Activated CD4-positive, alpha-beta memory T cell treated with anti-CD3 and anti-CD28 coated beads for 36 hours (primary cell): ENCODE results near the gene EPS15. TPM values are rescaled to one million over a fixed set of nuclear protein-coding genes. Genes with fewer than 3 reads are reported as not detected.
"Not testable (repeated sequence)": the region's sequence is repeated elsewhere in the genome, so short reads cannot be mapped to it uniquely, and the experiment has no call there.

Experiments used
- CTCF ChIA-PET: fragments of 350-600 bp; sonication (Branson Sonifier 250); formaldehyde crosslinking; loops from one replicate; lab custom pipeline; 2021; ENCODE audit warnings: antibody characterized with exemption, inconsistent platforms; lab: Charles Lee
- POLR2A ChIA-PET: fragments of 350-600 bp; sonication (Branson Sonifier 250); formaldehyde crosslinking; loops from one replicate; lab custom pipeline; 2021; ENCODE audit warnings: antibody characterized with exemption; lab: Charles Lee
- DNase-seq: peaks from one replicate; pipeline ENCODE4 v3.0.0-alpha.2; 2020
- H3K27ac Mint-ChIP-seq: one replicate; pipeline ENCODE4 v1.8.0; 2021; ENCODE audit warnings: mixed read lengths
- H3K27me3 Mint-ChIP-seq: one replicate; pipeline ENCODE4 v1.8.0; 2021; ENCODE audit warnings: mixed read lengths
- H3K36me3 Mint-ChIP-seq: one replicate; pipeline ENCODE4 v1.8.0; 2021; ENCODE audit warnings: mixed read lengths
- H3K4me1 Mint-ChIP-seq: one replicate; pipeline ENCODE4 v1.8.0; 2021; ENCODE audit warnings: low read depth, mixed read lengths
- H3K4me3 Mint-ChIP-seq: one replicate; pipeline ENCODE4 v1.8.0; 2021; ENCODE audit warnings: mild to moderate bottlenecking, mixed read lengths
- H3K9me3 Mint-ChIP-seq: one replicate; pipeline ENCODE4 v1.8.0; 2021; ENCODE audit warnings: mixed read lengths
- intact Hi-C: fragments of 100-400 bp; cut with micrococcal nuclease; formaldehyde crosslinking; loops from one replicate; pipeline ENCODE4 v1.15.1; 2023
- total RNA-seq, 2 experiments: library from RNA; stranded (reverse); gene quantifications; one replicate each; pipeline ENCODE4 v1.2.3, GENCODE V29; 2021

EPS15 gene
- total RNA-seq, 2 experiments from 2014 or later = 69.5 to 69.6 TPM

DNA sequence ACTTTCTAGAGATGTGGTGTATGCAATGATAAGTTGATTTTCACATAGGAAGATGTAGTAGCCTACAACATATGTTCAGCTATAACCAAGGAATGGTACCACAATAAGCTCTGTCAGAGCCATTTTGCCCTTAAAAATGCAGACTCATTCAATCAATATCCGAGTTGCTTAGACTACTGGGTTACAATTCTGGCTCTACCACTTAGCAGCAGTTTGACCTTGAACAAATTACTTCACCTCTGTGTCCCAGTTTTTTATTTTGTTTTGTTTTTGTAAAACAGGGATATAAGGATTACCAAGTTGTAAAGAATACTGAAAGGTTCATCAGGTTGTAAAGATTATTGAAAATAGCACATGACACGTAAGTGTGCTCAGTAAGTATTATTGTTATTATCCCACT, 9.3 kb downstream of the EPS15 start:
- CTCF ChIA-PET = interaction anchor here (1.5 kb wide), 1 partner anchor 9 kb away, joined by 3 read pairs; the partner anchor contains the start of gene EPS15
- intact Hi-C loops = no loop called here
- Mint-ChIP-seq H3K9me3 (no peaks in the 10 kb centered on the region), H3K36me3 (no peaks in the 10 kb centered on the region), H3K4me3 (no peak overlapping the region), H3K4me1 (peaks cover 66% of the 10 kb centered on the region), H3K27ac (no peak overlapping the region), H3K27me3 (no peaks in the 10 kb centered on the region)
- no peak for DNase-seq
- POLR2A ChIA-PET = interaction anchor here (1.2 to 1.8 kb wide), 2 partner anchors 9 to 19 kb away, joined by 3 to 5 read pairs; partner anchors contain the start of gene EPS15

GRCh38 chr1:51506537-51506936, 12.5 kb downstream of the EPS15 start:
- peaks cover 61% of the 10 kb centered on the region for H3K4me1 Mint-ChIP-seq
- peak overlapping the region; percentile 53 for H3K27ac Mint-ChIP-seq
- peak; percentile 35 for DNase-seq
- H3K27me3 Mint-ChIP-seq = no peaks in the 10 kb centered on the region
- H3K4me3 Mint-ChIP-seq = no peak overlapping the region
- no peaks in the 10 kb centered on the region for H3K9me3 Mint-ChIP-seq
- POLR2A ChIA-PET = interaction anchor here (1.3 to 3.6 kb wide), 2 partner anchors 10 to 12 kb away, joined by 3 to 25 read pairs; partner anchors contain the start of gene EPS15
- intact Hi-C loops = no loop called here
- H3K36me3 Mint-ChIP-seq = peaks cover 11% of the 10 kb centered on the region
- CTCF ChIA-PET = interaction anchor here (0.6 to 1.1 kb wide), 4 partner anchors 13 to 263 kb away, joined by 3 to 4 read pairs (median 3); partner anchors contain the start of gene EPS15

GRCh38 chr1:51504806-51505525, 14.1 kb downstream of the EPS15 start:
- Mint-ChIP-seq H3K4me3 (peak overlapping the region; percentile 2), H3K27ac (peak overlapping the region; percentile 30), H3K36me3 (peaks cover 15% of the 10 kb centered on the region), H3K27me3 (no peaks in the 10 kb centered on the region), H3K4me1 (peaks cover 70% of the 10 kb centered on the region), H3K9me3 (no peaks in the 10 kb centered on the region)
- ChIA-PET POLR2A (interaction anchor here (0.6 to 3.6 kb wide), 3 partner anchors 10 to 60 kb away, joined by 5 to 25 read pairs (median 5); partner anchors contain the start of gene EPS15), CTCF (interaction anchor here (0.6 to 1.4 kb wide), 2 partner anchors 12 to 146 kb away, joined by 3 to 4 read pairs; no protein-coding TSS in a partner anchor)
- peak; percentile 55 for DNase-seq
- intact Hi-C loops = loop anchor here (1.0 kb wide), 3 partner anchors 14 to 61 kb away; partner anchors contain the start of gene EPS15

- POLR2A ChIA-PET = interaction anchor here (0.6 kb wide), 1 partner anchor 56 kb away, joined by 3 read pairs; no protein-coding TSS in a partner anchor
Observed at GRCh38 chr1:51501218-51501630, 17.8 kb downstream of the EPS15 start.

DNA sequence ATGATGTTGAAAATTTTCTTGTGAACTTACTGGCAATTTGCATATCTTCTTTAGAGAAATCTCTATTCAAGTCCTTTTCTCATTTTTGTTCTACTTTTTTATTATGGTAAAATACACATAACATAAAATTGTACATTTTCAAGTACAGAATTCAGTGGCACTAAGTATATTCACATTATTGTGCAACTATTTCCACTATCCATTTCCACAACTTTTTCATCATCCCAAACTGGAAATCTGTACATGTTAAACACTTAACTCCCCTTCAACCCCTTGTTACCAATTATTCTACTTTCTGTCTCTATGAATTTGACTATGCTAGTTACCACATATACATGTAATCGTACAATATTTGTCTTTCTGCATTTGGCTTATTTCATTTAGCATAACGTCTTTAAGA, 19.4 kb downstream of the EPS15 start:
- no peak overlapping the region for H3K27ac Mint-ChIP-seq
- DNase-seq = no peak
- H3K4me1 Mint-ChIP-seq = peaks cover 72% of the 10 kb centered on the region
- H3K4me3 Mint-ChIP-seq = no peak overlapping the region
- H3K9me3 Mint-ChIP-seq = no peaks in the 10 kb centered on the region
- ChIA-PET POLR2A (no interaction called here), CTCF (no interaction called here)
- H3K36me3 Mint-ChIP-seq = peaks cover 26% of the 10 kb centered on the region
- no peaks in the 10 kb centered on the region for H3K27me3 Mint-ChIP-seq
- intact Hi-C loops = no loop called here

More at GRCh38 chr1:51501218-51501630, 17.8 kb downstream of the EPS15 start:
- CTCF ChIA-PET = interaction anchor here (1.0 kb wide), 1 partner anchor 18 kb away, joined by 4 read pairs; the partner anchor contains the start of gene EPS15
- Mint-ChIP-seq H3K4me3 (peak overlapping the region; percentile 39), H3K4me1 (peaks cover 74% of the 10 kb centered on the region), H3K27ac (peak overlapping the region; percentile 54), H3K36me3 (peaks cover 26% of the 10 kb centered on the region)
- H3K27me3 Mint-ChIP-seq, H3K9me3 Mint-ChIP-seq, intact Hi-C loops: not testable (repeated sequence)
- DNase-seq = peak; percentile 68

GRCh38 chr1:51498924-51499323, 20.1 kb downstream of the EPS15 start:
- no peak for DNase-seq
- H3K36me3 Mint-ChIP-seq = peaks cover 27% of the 10 kb centered on the region
- H3K27ac Mint-ChIP-seq = no peak overlapping the region
- H3K27me3 Mint-ChIP-seq = no peaks in the 10 kb centered on the region
- intact Hi-C loops = no loop called here
- no peaks in the 10 kb centered on the region for H3K9me3 Mint-ChIP-seq
- peaks cover 74% of the 10 kb centered on the region for H3K4me1 Mint-ChIP-seq
- no peak overlapping the region for H3K4me3 Mint-ChIP-seq
- ChIA-PET CTCF (interaction anchor here (1.1 kb wide), 1 partner anchor 36 kb away, joined by 4 read pairs; no protein-coding TSS in a partner anchor), POLR2A (no interaction called here)

GRCh38 chr1:51497340-51497739, 21.7 kb downstream of the EPS15 start:
- H3K27ac Mint-ChIP-seq = no peak overlapping the region
- H3K9me3 Mint-ChIP-seq = no peaks in the 10 kb centered on the region
- no peak for DNase-seq
- intact Hi-C loops = no loop called here
- ChIA-PET CTCF (no interaction called here), POLR2A (interaction anchor here (0.9 kb wide), 1 partner anchor 9 kb away, joined by 3 read pairs; no protein-coding TSS in a partner anchor)
- no peaks in the 10 kb centered on the region for H3K27me3 Mint-ChIP-seq
- peaks cover 17% of the 10 kb centered on the region for H3K36me3 Mint-ChIP-seq
- peaks cover 75% of the 10 kb centered on the region for H3K4me1 Mint-ChIP-seq
- H3K4me3 Mint-ChIP-seq = no peak overlapping the region

- no peak overlapping the region for H3K4me3 Mint-ChIP-seq
- no peaks in the 10 kb centered on the region for H3K27me3 Mint-ChIP-seq
- peaks cover 66% of the 10 kb centered on the region for H3K4me1 Mint-ChIP-seq
- no peak for DNase-seq
- H3K36me3 Mint-ChIP-seq = peaks cover 11% of the 10 kb centered on the region
- ChIA-PET CTCF (no interaction called here), POLR2A (no interaction called here)
- H3K9me3 Mint-ChIP-seq = no peaks in the 10 kb centered on the region
- intact Hi-C loops = no loop called here
- no peak overlapping the region for H3K27ac Mint-ChIP-seq
Observed at GRCh38 chr1:51494138-51494830, 24.8 kb downstream of the EPS15 start.

- H3K27ac Mint-ChIP-seq = peak overlapping the region; percentile 25
- H3K4me1 Mint-ChIP-seq = peaks cover 53% of the 10 kb centered on the region
- no peaks in the 10 kb centered on the region for H3K9me3 Mint-ChIP-seq
- ChIA-PET POLR2A (interaction anchor here (0.6 kb wide), 2 partner anchors 8 to 18 kb away, joined by 3 read pairs; no protein-coding TSS in a partner anchor), CTCF (no interaction called here)
- no peak overlapping the region for H3K4me3 Mint-ChIP-seq
- H3K27me3 Mint-ChIP-seq = no peaks in the 10 kb centered on the region
- DNase-seq = no peak
- peaks cover 2% of the 10 kb centered on the region for H3K36me3 Mint-ChIP-seq
- intact Hi-C loops = no loop called here
Observed at GRCh38 chr1:51491166-51491981, 27.7 kb downstream of the EPS15 start.

GRCh38 chr1:51489472-51489871, 29.6 kb downstream of the EPS15 start:
- H3K36me3 Mint-ChIP-seq = peaks cover 2% of the 10 kb centered on the region
- intact Hi-C loops = no loop called here
- CTCF ChIA-PET = no interaction called here
- no peak for DNase-seq
- POLR2A ChIA-PET = no interaction called here
- no peaks in the 10 kb centered on the region for H3K9me3 Mint-ChIP-seq
- H3K4me3 Mint-ChIP-seq = no peak overlapping the region
- H3K4me1 Mint-ChIP-seq = peaks cover 40% of the 10 kb centered on the region
- no peaks in the 10 kb centered on the region for H3K27me3 Mint-ChIP-seq
- no peak overlapping the region for H3K27ac Mint-ChIP-seq

- ChIA-PET CTCF (no interaction called here), POLR2A (interaction anchor here (0.9 to 1.3 kb wide), 2 partner anchors 9 to 31 kb away, joined by 3 read pairs; partner anchors contain the start of gene EPS15)
- intact Hi-C loops = no loop called here
- Mint-ChIP-seq H3K27ac (no peak overlapping the region), H3K36me3 (no peaks in the 10 kb centered on the region), H3K27me3 (no peaks in the 10 kb centered on the region), H3K9me3 (no peaks in the 10 kb centered on the region), H3K4me1 (peaks cover 34% of the 10 kb centered on the region), H3K4me3 (no peak overlapping the region)
- no peak for DNase-seq
Observed at GRCh38 chr1:51488372-51489050, 30.6 kb downstream of the EPS15 start.
